NCI-H82 (cell line): Measurements from ENCODE around the gene PDE8A.

Experiments used
- DNase-seq: peaks from one replicate; lab custom pipeline; 2025; lab: John Stamatoyannopoulos, UW

PDE8A gene

GRCh38 chr15:85031944-85032558, 50.4 kb downstream of the PDE8A start:
- DNase-seq, result no peak

GRCh38 chr15:85033148-85033547, 51.5 kb downstream of the PDE8A start:
- DNase-seq, result no peak

GRCh38 chr15:85034276-85034675, 52.6 kb downstream of the PDE8A start:
- no peak for DNase-seq

- peak; percentile 73 for DNase-seq
These were observed 54.3 kb downstream of the PDE8A start for GRCh38 chr15:85035980-85036379.

GRCh38 chr15:85036716-85037115, 55.1 kb downstream of the PDE8A start:
- DNase-seq, result peak; percentile 37

- no peak for DNase-seq
These were observed 56.0 kb downstream of the PDE8A start for GRCh38 chr15:85037641-85038040.

- DNase-seq, result peak; percentile 17
These were observed 59.6 kb downstream of the PDE8A start for GRCh38 chr15:85041230-85041629.

- DNase-seq, result peak; percentile 82
These were observed 62.7 kb downstream of the PDE8A start for GRCh38 chr15:85044251-85044853.

GRCh38 chr15:85044894-85045293, 63.2 kb downstream of the PDE8A start:
- DNase-seq, result peak; percentile 35

- DNase-seq, result peak; percentile 90
These were observed 64.0 kb downstream of the PDE8A start for GRCh38 chr15:85045615-85046014.

GRCh38 chr15:85047271-85047948, 65.8 kb downstream of the PDE8A start:
- DNase-seq, result peak; percentile 64

GRCh38 chr15:85048430-85048829, 66.8 kb downstream of the PDE8A start:
- no peak for DNase-seq

GRCh38 chr15:85049805-85050204, 68.1 kb downstream of the PDE8A start:
- no peak for DNase-seq

- no peak for DNase-seq
These were observed 78.1 kb downstream of the PDE8A start for GRCh38 chr15:85059734-85060133.

- no peak for DNase-seq
These were observed 80.9 kb downstream of the PDE8A start for GRCh38 chr15:85062560-85062959.

- no peak for DNase-seq
These were observed 81.4 kb downstream of the PDE8A start for GRCh38 chr15:85063088-85063487.

- DNase-seq, result no peak
These were observed 81.9 kb downstream of the PDE8A start for GRCh38 chr15:85063522-85064079.

- DNase-seq, result no peak
These were observed 83.1 kb downstream of the PDE8A start for GRCh38 chr15:85064710-85065109.

GRCh38 chr15:85071061-85071460, 89.4 kb downstream of the PDE8A start:
- DNase-seq, result no peak

- DNase-seq, result no peak
These were observed 89.8 kb downstream of the PDE8A start for GRCh38 chr15:85071504-85071903.

GRCh38 chr15:85072917-85073316, 91.3 kb downstream of the PDE8A start:
- DNase-seq, result no peak

- DNase-seq, result no peak
These were observed 92.0 kb downstream of the PDE8A start for GRCh38 chr15:85073556-85074194.

GRCh38 chr15:85086855-85087254, 105.2 kb downstream of the PDE8A start:
- no peak for DNase-seq
